SK-N-SH (cell line): ENCODE measurements around the gene CCNL2.

ENCODE experiments used
- CTCF ChIP-seq: fragments of 200-600 bp; sonication (generic); IDR thresholded peaks from 2 replicates; pipeline ENCODE4 v1.6.1; 2017; ENCODE audit warnings: antibody characterized with exemption, mild to moderate bottlenecking, moderate library complexity
- EP300 ChIP-seq, 2 experiments: IDR thresholded peaks; 2 replicates each; pipeline versions ENCODE4 v1.4.0 to v1.6.1; 2012; ENCODE audit warnings: borderline replicate concordance in 1 of 2, low read depth in 1 of 2, low read length in 1 of 2
- EZH2phosphoT487 ChIP-seq: fragments of 200-600 bp; sonication (generic); IDR thresholded peaks from 2 replicates; pipeline ENCODE4 v1.6.1; 2017; ENCODE audit warnings: low read depth, mixed run types, mild to moderate bottlenecking, antibody characterized with exemption, moderate library complexity, borderline replicate concordance
- GABPA ChIP-seq: IDR thresholded peaks from 2 replicates; pipeline ENCODE4 v1.4.0; 2012; ENCODE audit warnings: low read depth, mild to moderate bottlenecking
- GATA2 ChIP-seq: sonication (generic); formaldehyde crosslinking; IDR thresholded peaks from 2 replicates; pipeline ENCODE4 v1.5.0; 2020; ENCODE audit warnings: mild to moderate bottlenecking, missing genetic modification reagents
- MEF2A ChIP-seq: IDR thresholded peaks from 2 replicates; pipeline ENCODE4 v1.4.0; 2012; ENCODE audit warnings: low read depth, borderline replicate concordance
- NRF1 ChIP-seq: IDR thresholded peaks from 2 replicates; pipeline ENCODE4 v1.6.1; 2012; ENCODE audit warnings: low read depth, mild to moderate bottlenecking, low read length
- POLR2AphosphoS5 ChIP-seq: IDR thresholded peaks from 2 replicates; pipeline ENCODE4 v1.6.1; 2012; ENCODE audit warnings: low read depth, low read length
- RAD21 ChIP-seq: IDR thresholded peaks from 2 replicates; pipeline ENCODE4 v1.6.1; 2012; ENCODE audit warnings: mild to moderate bottlenecking, low read length
- RXRA ChIP-seq: IDR thresholded peaks from 2 replicates; pipeline ENCODE4 v1.4.0; 2012; ENCODE audit warnings: low read depth, mild to moderate bottlenecking, borderline replicate concordance
- TAF1 ChIP-seq: IDR thresholded peaks from 2 replicates; pipeline ENCODE4 v1.6.1; 2012; ENCODE audit warnings: low read depth, mild to moderate bottlenecking, low read length, moderate library complexity, borderline replicate concordance

DNA sequence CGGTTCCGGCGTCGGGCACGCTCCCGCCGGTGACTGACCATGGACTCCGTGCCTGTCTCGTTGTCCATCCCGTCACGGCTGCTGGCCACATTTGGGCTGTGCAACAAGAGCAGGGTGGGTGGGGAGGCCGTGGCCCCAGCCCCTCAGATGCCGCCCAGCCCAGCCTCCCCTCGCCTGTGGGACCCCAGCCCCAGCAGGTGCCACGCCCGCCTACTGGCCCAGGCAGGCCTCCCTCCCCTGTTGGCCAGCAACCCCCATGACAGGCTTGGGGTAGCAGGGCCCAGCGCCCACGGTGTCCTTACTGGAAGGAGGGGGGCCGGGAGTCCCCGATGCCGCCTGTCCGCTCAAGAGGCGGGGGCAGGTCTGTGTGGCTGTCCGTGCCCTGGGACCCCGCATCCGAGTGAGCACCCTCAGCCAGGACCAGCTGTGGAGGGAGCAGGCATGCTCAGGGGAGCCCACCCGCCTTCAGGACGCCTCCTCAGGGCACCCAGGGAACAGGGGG is 57.0 kb downstream of the CCNL2 start:
- TF ChIP-seq RXRA (no peak), RAD21 (no peak), EZH2phosphoT487 (no peak), NRF1 (no peak), CTCF (no peak), TAF1 (no peak), EP300 (IDR thresholded peaks at IDR 0.05; ENCODE audit: borderline replicate concordance in 1 of 2, low read depth in 1 of 2, low read length in 1 of 2) (no peak), GABPA (no peak), GATA2 (CRISPR knock-in tag) (no peak), POLR2AphosphoS5 (no peak), MEF2A (no peak)
